SH-SY5Y (cell line): ENCODE measurements around the gene GLRX.

Source experiments
- GATA2 ChIP-seq: IDR thresholded peaks from 2 replicates; pipeline ENCODE4 v1.6.1; 2011; ENCODE audit warnings: mild to moderate bottlenecking, low read depth, low read length
- GATA3 ChIP-seq: IDR thresholded peaks from 2 replicates; pipeline ENCODE4 v1.6.1; 2011; ENCODE audit warnings: low read depth, mild to moderate bottlenecking, low read length, moderate library complexity

DNA sequence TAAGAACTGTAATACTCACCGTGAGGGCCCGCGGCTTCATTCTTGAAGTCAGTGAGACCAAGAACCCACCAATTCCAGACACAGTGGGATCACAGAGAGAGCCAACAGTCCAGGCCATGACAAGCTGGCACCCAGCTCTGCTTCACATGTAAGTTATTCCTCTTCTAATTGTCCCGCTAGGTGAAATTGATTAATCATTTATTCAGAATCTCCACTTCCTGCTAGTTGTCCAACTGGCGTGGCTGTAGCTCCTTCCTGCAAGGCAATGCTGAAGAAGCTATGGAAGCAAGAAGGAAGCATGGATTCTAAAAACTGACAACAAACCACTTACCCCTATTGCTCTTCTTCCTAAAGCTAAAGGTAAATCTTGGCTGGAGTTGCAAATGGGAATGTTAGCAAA, 30.0 kb upstream of the GLRX start:
- TF ChIP-seq GATA2 (no peak), GATA3 (no peak)
